Measurements from ENCODE around the gene GULP1. TPM values are rescaled to one million over a fixed set of nuclear protein-coding genes. Genes with fewer than 3 reads are reported as not detected.

The GULP1 gene
- polyA plus RNA-seq, 1 donor (not counting 4 experiments of a cell fraction or from before 2014, with no cell fraction given): 11.7 TPM

- H3K4me3 ChIP-seq (ENCODE audit: control insufficient read depth in 2 of 3, extremely low read depth in 1 of 3, insufficient read depth in 2 of 3, low read depth in 1 of 3, low read length in 3 of 3): no peak overlapping the region
Observed at GRCh38 chr2:188395903-188396689, 104.4 kb downstream of the GULP1 start.

GRCh38 chr2:188399159-188399558, 107.5 kb downstream of the GULP1 start:
- DNase-seq (ENCODE audit: low read depth, low spot score) (no peak), FAIRE-seq (no peak)
- no peaks in the 10 kb centered on the region for H4K20me1 ChIP-seq (ENCODE audit: control insufficient read depth, extremely low read depth, insufficient read depth, low read length)
- dilution Hi-C loops (cut with MboI; ENCODE audit: extremely low pct_ligation_motif_present, low sequenced_read_pairs): no loop called here
- H3K4me1 ChIP-seq (ENCODE audit: control insufficient read depth, extremely low read depth, insufficient read depth, low read length): no peaks in the 10 kb centered on the region
- no peak overlapping the region for H3K27ac ChIP-seq (ENCODE audit: control insufficient read depth, insufficient read depth, low read length)
- no peaks in the 10 kb centered on the region for H3K36me3 ChIP-seq (ENCODE audit: control insufficient read depth in 2 of 2, extremely low read depth in 1 of 2, insufficient read depth in 2 of 2, low read length in 2 of 2)
- no peaks in the 10 kb centered on the region for H3K79me2 ChIP-seq (ENCODE audit: control insufficient read depth, insufficient read depth, low read length)
- H3K9me3 ChIP-seq (ENCODE audit: control insufficient read depth, low read depth, low read length): no peaks in the 10 kb centered on the region
- no peak overlapping the region for H3K4me2 ChIP-seq (ENCODE audit: control insufficient read depth, extremely low read depth, insufficient read depth, low read depth, low read length)
- no peak overlapping the region for H3K9ac ChIP-seq (ENCODE audit: control insufficient read depth, extremely low read depth, insufficient read depth, low read length)
- no peaks in the 10 kb centered on the region for H3K27me3 ChIP-seq (ENCODE audit: control insufficient read depth, extremely low read depth, insufficient read depth, low read length)
- no peak overlapping the region for H2AFZ ChIP-seq (ENCODE audit: control insufficient read depth, low read length)
- H3K4me3 ChIP-seq (ENCODE audit: control insufficient read depth in 2 of 3, extremely low read depth in 1 of 3, insufficient read depth in 2 of 3, low read depth in 1 of 3, low read length in 3 of 3): no peak overlapping the region
- TF ChIP-seq, protein P1, sequence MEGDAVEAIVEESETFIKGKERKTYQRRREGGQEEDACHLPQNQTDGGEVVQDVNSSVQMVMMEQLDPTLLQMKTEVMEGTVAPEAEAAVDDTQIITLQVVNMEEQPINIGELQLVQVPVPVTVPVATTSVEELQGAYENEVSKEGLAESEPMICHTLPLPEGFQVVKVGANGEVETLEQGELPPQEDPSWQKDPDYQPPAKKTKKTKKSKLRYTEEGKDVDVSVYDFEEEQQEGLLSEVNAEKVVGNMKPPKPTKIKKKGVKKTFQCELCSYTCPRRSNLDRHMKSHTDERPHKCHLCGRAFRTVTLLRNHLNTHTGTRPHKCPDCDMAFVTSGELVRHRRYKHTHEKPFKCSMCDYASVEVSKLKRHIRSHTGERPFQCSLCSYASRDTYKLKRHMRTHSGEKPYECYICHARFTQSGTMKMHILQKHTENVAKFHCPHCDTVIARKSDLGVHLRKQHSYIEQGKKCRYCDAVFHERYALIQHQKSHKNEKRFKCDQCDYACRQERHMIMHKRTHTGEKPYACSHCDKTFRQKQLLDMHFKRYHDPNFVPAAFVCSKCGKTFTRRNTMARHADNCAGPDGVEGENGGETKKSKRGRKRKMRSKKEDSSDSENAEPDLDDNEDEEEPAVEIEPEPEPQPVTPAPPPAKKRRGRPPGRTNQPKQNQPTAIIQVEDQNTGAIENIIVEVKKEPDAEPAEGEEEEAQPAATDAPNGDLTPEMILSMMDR (optimal IDR thresholded peaks at IDR 0.05 in 1 of 3, IDR thresholded peaks at IDR 0.05 in 1 of 3, conservative IDR thresholded peaks at IDR 0.05 in 1 of 3; ENCODE audit: extremely low read depth in 1 of 3, insufficient read depth in 2 of 3, low read length in 3 of 3): no peak
- no peak for TF ChIP-seq EZH2 (IDR thresholded peaks at IDR 0.05; ENCODE audit: low read length)
- H3K9me1 ChIP-seq (ENCODE audit: control insufficient read depth, extremely low read depth, insufficient read depth, low read length): no peaks in the 10 kb centered on the region

More at GRCh38 chr2:188395903-188396689, 104.4 kb downstream of the GULP1 start:
- H3K4me1 ChIP-seq (ENCODE audit: control insufficient read depth, extremely low read depth, insufficient read depth, low read length): no peaks in the 10 kb centered on the region
- TF ChIP-seq EZH2 (IDR thresholded peaks at IDR 0.05; ENCODE audit: low read length): no peak
- TF ChIP-seq, protein P1 (optimal IDR thresholded peaks at IDR 0.05 in 1 of 3, IDR thresholded peaks at IDR 0.05 in 1 of 3, conservative IDR thresholded peaks at IDR 0.05 in 1 of 3; ENCODE audit: extremely low read depth in 1 of 3, insufficient read depth in 2 of 3, low read length in 3 of 3): peak in 1 of 3 experiments; percentile 13
- no peak for FAIRE-seq
- no peaks in the 10 kb centered on the region for H3K9me1 ChIP-seq (ENCODE audit: control insufficient read depth, extremely low read depth, insufficient read depth, low read length)
- no peak overlapping the region for H3K27ac ChIP-seq (ENCODE audit: control insufficient read depth, insufficient read depth, low read length)
- H3K36me3 ChIP-seq (ENCODE audit: control insufficient read depth in 2 of 2, extremely low read depth in 1 of 2, insufficient read depth in 2 of 2, low read length in 2 of 2): no peaks in the 10 kb centered on the region
- no peak overlapping the region for H3K4me2 ChIP-seq (ENCODE audit: control insufficient read depth, extremely low read depth, insufficient read depth, low read depth, low read length)
- dilution Hi-C loops (cut with MboI; ENCODE audit: extremely low pct_ligation_motif_present, low sequenced_read_pairs): no loop called here
- no peaks in the 10 kb centered on the region for H3K27me3 ChIP-seq (ENCODE audit: control insufficient read depth, extremely low read depth, insufficient read depth, low read length)
- H4K20me1 ChIP-seq (ENCODE audit: control insufficient read depth, extremely low read depth, insufficient read depth, low read length): no peaks in the 10 kb centered on the region
- no peak for DNase-seq (ENCODE audit: low read depth, low spot score)
- H3K9ac ChIP-seq (ENCODE audit: control insufficient read depth, extremely low read depth, insufficient read depth, low read length): no peak overlapping the region
- no peak overlapping the region for H2AFZ ChIP-seq (ENCODE audit: control insufficient read depth, low read length)
- H3K79me2 ChIP-seq (ENCODE audit: control insufficient read depth, insufficient read depth, low read length): no peaks in the 10 kb centered on the region
- H3K9me3 ChIP-seq (ENCODE audit: control insufficient read depth, low read depth, low read length): no peaks in the 10 kb centered on the region
